ENCODE results near the gene PTGFR.

PTGFR gene

GRCh38 chr1:78520843-78521242 lies 30.1 kb downstream of the PTGFR start:
- ATAC-seq: no peak

- ATAC-seq: no peak
Measured at GRCh38 chr1:78522136-78522535, 31.4 kb downstream of the PTGFR start.

- ATAC-seq: no peak
Measured at GRCh38 chr1:78526496-78526895, 35.7 kb downstream of the PTGFR start.

- ATAC-seq: no peak
Measured at GRCh38 chr1:78527706-78528105, 36.9 kb downstream of the PTGFR start.

GRCh38 chr1:78533527-78533926 lies 42.8 kb downstream of the PTGFR start:
- no peak for ATAC-seq

- ATAC-seq: no peak
Measured at GRCh38 chr1:78535286-78535685, 44.5 kb downstream of the PTGFR start.

- ATAC-seq: no peak
Measured at GRCh38 chr1:78536427-78536826, 45.7 kb downstream of the PTGFR start.

- ATAC-seq: no peak
Measured at GRCh38 chr1:78540048-78540447, 49.3 kb downstream of the PTGFR start.

- no peak for ATAC-seq
Measured at GRCh38 chr1:78541479-78541878, 50.7 kb downstream of the PTGFR start.

GRCh38 chr1:78543941-78544643 lies 53.3 kb downstream of the PTGFR start:
- ATAC-seq: no peak

GRCh38 chr1:78547081-78547480 lies 56.3 kb downstream of the PTGFR start:
- no peak for ATAC-seq

GRCh38 chr1:78549331-78549730 lies 58.6 kb downstream of the PTGFR start:
- no peak for ATAC-seq

- ATAC-seq: no peak
Measured at GRCh38 chr1:78549891-78550290, 59.1 kb downstream of the PTGFR start.

GRCh38 chr1:78553859-78554258 lies 63.1 kb downstream of the PTGFR start:
- ATAC-seq: no peak

GRCh38 chr1:78554840-78555239 lies 64.1 kb downstream of the PTGFR start:
- ATAC-seq: no peak

- ATAC-seq: no peak
Measured at GRCh38 chr1:78559680-78560079, 68.9 kb downstream of the PTGFR start.

GRCh38 chr1:78560811-78561210 lies 70.0 kb downstream of the PTGFR start:
- no peak for ATAC-seq

GRCh38 chr1:78561856-78562255 lies 71.1 kb downstream of the PTGFR start:
- ATAC-seq: no peak

GRCh38 chr1:78565393-78565792 lies 74.6 kb downstream of the PTGFR start:
- ATAC-seq: no peak

- ATAC-seq: no peak
Measured at GRCh38 chr1:78570539-78570938, 79.8 kb downstream of the PTGFR start.

GRCh38 chr1:78577257-78578100 lies 86.7 kb downstream of the PTGFR start:
- ATAC-seq: no peak

GRCh38 chr1:78586572-78586971 lies 95.8 kb downstream of the PTGFR start:
- ATAC-seq: no peak

- no peak for ATAC-seq
Measured at GRCh38 chr1:78587211-78587610, 96.4 kb downstream of the PTGFR start.
